ENCODE results near the gene UBE2I.
"Not testable (repeated sequence)": the region's sequence is repeated elsewhere in the genome, so short reads cannot be mapped to it uniquely, and the experiment has no call there.

Gene UBE2I

GRCh38 chr16:1308977-1309885, at the start of gene UBE2I:
Gene UBE2I (plus strand): TSS chr16:1309636. CDS start chr16:1314031, 4,395 bp downstream.
- DNase-seq = peak; percentile 96

- no peak for DNase-seq
Measured at GRCh38 chr16:1259760-1260068, 49.7 kb upstream of the UBE2I start.

- DNase-seq = no peak
Measured at GRCh38 chr16:1260101-1260680, 49.2 kb upstream of the UBE2I start.

GRCh38 chr16:1261131-1261892, 48.1 kb upstream of the UBE2I start:
- DNase-seq = peak; percentile 51

- DNase-seq = no peak
Measured at GRCh38 chr16:1262210-1262845, 47.1 kb upstream of the UBE2I start.

GRCh38 chr16:1262846-1263221, 46.6 kb upstream of the UBE2I start:
- DNase-seq = no peak

- DNase-seq = no peak
Measured at GRCh38 chr16:1263591-1264344, 45.7 kb upstream of the UBE2I start.

- no peak for DNase-seq
Measured at GRCh38 chr16:1264345-1265089, 44.9 kb upstream of the UBE2I start.

- no peak for DNase-seq
Measured at GRCh38 chr16:1265090-1265630, 44.3 kb upstream of the UBE2I start.

GRCh38 chr16:1265826-1266225, 43.6 kb upstream of the UBE2I start:
- DNase-seq = no peak

- not testable (repeated sequence) for DNase-seq
Measured at GRCh38 chr16:1269418-1269817, 40.0 kb upstream of the UBE2I start.

GRCh38 chr16:1271380-1271723, 38.1 kb upstream of the UBE2I start:
- no peak for DNase-seq

- peak; percentile 91 for DNase-seq
Measured at GRCh38 chr16:1271724-1272413, 37.6 kb upstream of the UBE2I start.

GRCh38 chr16:1272453-1273198, 36.8 kb upstream of the UBE2I start:
- no peak for DNase-seq

- no peak for DNase-seq
Measured at GRCh38 chr16:1273816-1274215, 35.6 kb upstream of the UBE2I start.

- DNase-seq = no peak
Measured at GRCh38 chr16:1274767-1275166, 34.7 kb upstream of the UBE2I start.

- DNase-seq = no peak
Measured at GRCh38 chr16:1275791-1276579, 33.5 kb upstream of the UBE2I start.

- no peak for DNase-seq
Measured at GRCh38 chr16:1276580-1276878, 32.9 kb upstream of the UBE2I start.

- DNase-seq = no peak
Measured at GRCh38 chr16:1277151-1277598, 32.3 kb upstream of the UBE2I start.
